Erythroblast (primary cell): ENCODE data around the gene PIGQ.

ENCODE experiments used
- GATA1 ChIP-seq: IDR thresholded peaks from 2 replicates; pipeline ENCODE4 v1.6.1; 2011; ENCODE audit warnings: low read depth, mild to moderate bottlenecking, control low read depth, low read length, moderate library complexity
- POLR2A ChIP-seq: IDR thresholded peaks from 2 replicates; pipeline ENCODE4 v1.6.1; 2011; ENCODE audit warnings: mild to moderate bottlenecking, low read length

DNA sequence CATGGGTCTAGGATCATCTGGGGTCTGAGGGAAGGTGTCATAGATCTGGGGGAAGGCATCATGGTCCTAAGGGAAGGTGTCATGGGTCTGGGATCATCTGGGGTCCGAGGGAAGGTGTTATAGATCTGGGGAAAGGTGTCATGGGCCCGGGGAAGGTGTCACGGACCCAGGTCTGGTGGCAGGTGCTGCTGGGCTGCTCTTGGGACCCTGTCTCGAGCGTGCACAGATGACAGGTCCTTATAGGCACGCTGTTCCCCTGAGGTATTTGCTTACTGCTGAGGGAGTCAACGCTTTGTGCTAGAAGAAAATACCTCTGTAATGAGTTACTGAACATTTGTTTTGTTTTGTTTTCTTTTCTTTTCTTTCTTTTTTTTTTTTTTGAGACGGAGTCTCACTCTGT is 21.5 kb downstream of the PIGQ start:
- TF ChIP-seq POLR2A (no peak), GATA1 (no peak)
